Neural progenitor cell (in vitro differentiated cells): Measurements from ENCODE around the gene ADCY2. TPM values are rescaled to one million over a fixed set of nuclear protein-coding genes. Genes with fewer than 3 reads are reported as not detected.

Experiments
- DNase-seq: peaks from one replicate; pipeline ENCODE4 v3.0.0-alpha.2; 2016; ENCODE audit warnings: low spot score
- H2AFZ ChIP-seq: fragments of 200-600 bp; sonication (generic); replicated peaks from 2 replicates; pipeline ENCODE4 v1.6.1; 2016; ENCODE audit warnings: antibody characterized with exemption
- H3F3A ChIP-seq: fragments of 200-600 bp; sonication (generic); 2 replicates; pipeline ENCODE4 v1.6.1; 2016; ENCODE audit warnings: antibody characterized with exemption, low read depth
- H3K27ac ChIP-seq: fragments of 200-600 bp; sonication (generic); 2 replicates; pipeline ENCODE4 v1.5.1; 2016; ENCODE audit warnings: mild to moderate bottlenecking
- H3K27me3 ChIP-seq: fragments of 200-600 bp; sonication (generic); 2 replicates; pipeline ENCODE4 v1.6.1; 2016; ENCODE audit warnings: mild to moderate bottlenecking, moderate library complexity
- H3K36me3 ChIP-seq: fragments of 200-600 bp; sonication (generic); 2 replicates; pipeline ENCODE4 v1.5.1; 2016
- H3K4me1 ChIP-seq: fragments of 200-600 bp; sonication (generic); 2 replicates; pipeline ENCODE4 v1.6.1; 2016; ENCODE audit warnings: mixed run types
- H3K4me2 ChIP-seq: fragments of 200-600 bp; sonication (generic); 2 replicates; pipeline ENCODE4 v1.6.1; 2016
- H3K4me3 ChIP-seq: fragments of 200-600 bp; sonication (generic); 2 replicates; pipeline ENCODE4 v1.5.1; 2016
- H3K79me2 ChIP-seq: fragments of 200-600 bp; sonication (generic); 2 replicates; pipeline ENCODE4 v1.6.1; 2016; ENCODE audit warnings: low read depth
- H3K9ac ChIP-seq: fragments of 200-600 bp; sonication (generic); 2 replicates; pipeline ENCODE4 v1.6.1; 2016
- H3K9me3 ChIP-seq: fragments of 200-600 bp; sonication (generic); 2 replicates; pipeline ENCODE4 v1.5.1; 2016; ENCODE audit warnings: low read depth
- H4K20me1 ChIP-seq: fragments of 200-600 bp; sonication (generic); 2 replicates; pipeline ENCODE4 v1.6.1; 2016; ENCODE audit warnings: low read depth
- H3K27ac Mint-ChIP-seq: 3 replicates; pipeline ENCODE4 v1.8.0; 2021; ENCODE audit warnings: mixed read lengths
- H3K27me3 Mint-ChIP-seq: 2 replicates; pipeline ENCODE4 v1.8.0; 2022; ENCODE audit warnings: low read depth, mild to moderate bottlenecking, inconsistent platforms, moderate library complexity, mixed read lengths; ENCODE audit not compliant: insufficient read depth
- H3K36me3 Mint-ChIP-seq: 3 replicates; pipeline ENCODE4 v1.8.0; 2021; ENCODE audit warnings: mixed read lengths
- H3K4me1 Mint-ChIP-seq: 3 replicates; pipeline ENCODE4 v1.8.0; 2021; ENCODE audit warnings: mixed read lengths
- H3K4me3 Mint-ChIP-seq: 3 replicates; pipeline ENCODE4 v1.8.0; 2021; ENCODE audit warnings: mild to moderate bottlenecking, moderate library complexity, mixed read lengths
- H3K9me3 Mint-ChIP-seq: 3 replicates; pipeline ENCODE4 v1.8.0; 2020; ENCODE audit warnings: mixed read lengths
- CTCF ChIP-seq: fragments of 200-600 bp; sonication (generic); IDR thresholded peaks from 2 replicates; pipeline ENCODE4 v1.5.1; 2017; ENCODE audit warnings: antibody characterized with exemption, mild to moderate bottlenecking
- EZH2 ChIP-seq: fragments of 200-600 bp; sonication (generic); IDR thresholded peaks from 2 replicates; pipeline ENCODE4 v1.6.1; 2017; ENCODE audit warnings: antibody characterized with exemption, mild to moderate bottlenecking, moderate library complexity
- EZH2phosphoT487 ChIP-seq: fragments of 200-600 bp; sonication (generic); IDR thresholded peaks from 2 replicates; pipeline ENCODE4 v1.6.1; 2017; ENCODE audit warnings: antibody characterized with exemption
- total RNA-seq: library from RNA; depleted of rRNA; stranded (reverse); fragments of >200 nt; gene quantifications from 2 replicates; pipeline ENCODE4 v1.2.3, GENCODE V29; 2015; ENCODE audit warnings: low replicate concordance

ADCY2 gene
- total RNA-seq, 1 donor from 2014 or later = 1.2 TPM

- Mint-ChIP-seq H3K36me3 (no peaks in the 10 kb centered on the region), H3K4me1 (no peaks in the 10 kb centered on the region)
Observed at GRCh38 chr5:7385681-7386080, 10.3 kb upstream of the ADCY2 start.

GRCh38 chr5:7388553-7388952 lies 7.4 kb upstream of the ADCY2 start:
- H3K9me3 ChIP-seq = no peaks in the 10 kb centered on the region

More at GRCh38 chr5:7385681-7386080, 10.3 kb upstream of the ADCY2 start:
- H3K36me3 ChIP-seq = no peaks in the 10 kb centered on the region
- Mint-ChIP-seq H3K27ac (no peak overlapping the region), H3K27me3 (peaks cover 3% of the 10 kb centered on the region), H3K4me3 (no peak overlapping the region), H3K9me3 (no peaks in the 10 kb centered on the region)
- H3K79me2 ChIP-seq = no peaks in the 10 kb centered on the region
- TF ChIP-seq EZH2phosphoT487 (no peak), CTCF (no peak), EZH2 (no peak)
- no peaks in the 10 kb centered on the region for H3K9me3 ChIP-seq
- no peaks in the 10 kb centered on the region for H3K4me1 ChIP-seq
- H3K27me3 ChIP-seq = no peaks in the 10 kb centered on the region
- no peak overlapping the region for H3K4me3 ChIP-seq
- no peaks in the 10 kb centered on the region for H3F3A ChIP-seq
- no peak overlapping the region for H3K9ac ChIP-seq
- H3K4me2 ChIP-seq = no peak overlapping the region
- no peak for DNase-seq
- no peaks in the 10 kb centered on the region for H4K20me1 ChIP-seq
- H2AFZ ChIP-seq = no peak overlapping the region
- H3K27ac ChIP-seq = no peak overlapping the region

GRCh38 chr5:7391215-7391614 lies 4.7 kb upstream of the ADCY2 start:
- no peak overlapping the region for H2AFZ ChIP-seq

More at GRCh38 chr5:7388553-7388952, 7.4 kb upstream of the ADCY2 start:
- Histone ChIP-seq H3K36me3 (no peaks in the 10 kb centered on the region), H3F3A (peaks cover 5% of the 10 kb centered on the region), H3K4me2 (no peak overlapping the region), H3K9ac (no peak overlapping the region), H3K79me2 (no peaks in the 10 kb centered on the region), H3K4me3 (no peak overlapping the region), H4K20me1 (no peaks in the 10 kb centered on the region), H3K27me3 (no peaks in the 10 kb centered on the region), H2AFZ (no peak overlapping the region), H3K4me1 (no peaks in the 10 kb centered on the region), H3K27ac (no peak overlapping the region)
- H3K27ac Mint-ChIP-seq = no peak overlapping the region
- TF ChIP-seq CTCF (no peak), EZH2phosphoT487 (no peak), EZH2 (no peak)
- H3K4me1 Mint-ChIP-seq = peaks cover 24% of the 10 kb centered on the region
- H3K36me3 Mint-ChIP-seq = no peaks in the 10 kb centered on the region
- H3K4me3 Mint-ChIP-seq = no peak overlapping the region
- peaks cover 9% of the 10 kb centered on the region for H3K27me3 Mint-ChIP-seq
- no peaks in the 10 kb centered on the region for H3K9me3 Mint-ChIP-seq
- DNase-seq = no peak

More at GRCh38 chr5:7391215-7391614, 4.7 kb upstream of the ADCY2 start:
- Histone ChIP-seq H3K27ac (no peak overlapping the region), H3K9ac (no peak overlapping the region), H3K4me1 (no peaks in the 10 kb centered on the region), H3K4me2 (no peak overlapping the region), H3K79me2 (no peaks in the 10 kb centered on the region), H3F3A (peaks cover 5% of the 10 kb centered on the region), H3K9me3 (no peaks in the 10 kb centered on the region), H3K4me3 (no peak overlapping the region), H3K27me3 (peaks cover 19% of the 10 kb centered on the region), H4K20me1 (no peaks in the 10 kb centered on the region), H3K36me3 (no peaks in the 10 kb centered on the region)
- no peak overlapping the region for H3K4me3 Mint-ChIP-seq
- peaks cover 19% of the 10 kb centered on the region for H3K27me3 Mint-ChIP-seq
- TF ChIP-seq CTCF = peak; percentile 36
- TF ChIP-seq EZH2 = no peak
- H3K4me1 Mint-ChIP-seq = peaks cover 28% of the 10 kb centered on the region
- peak overlapping the region; percentile 44 for H3K27ac Mint-ChIP-seq
- H3K36me3 Mint-ChIP-seq = no peaks in the 10 kb centered on the region
- H3K9me3 Mint-ChIP-seq = no peaks in the 10 kb centered on the region
- DNase-seq = peak; percentile 54
